GM23338 (cell line): ENCODE measurements around the gene NCS1. TPM values are rescaled to one million over a fixed set of nuclear protein-coding genes. Genes with fewer than 3 reads are reported as not detected.

ENCODE experiments used
- ATAC-seq: fragments of 200-7000 bp; cut with Tn5 transposase; 3 replicates; pipeline ENCODE4 v1.9.1; 2020
- DNase-seq: peaks from one replicate; pipeline ENCODE4 v3.0.0-alpha.2; 2015; ENCODE audit warnings: low spot score
- H2AFZ ChIP-seq: fragments of 200-600 bp; sonication (generic); 2 replicates; pipeline ENCODE4 v1.8.0; 2016; ENCODE audit warnings: antibody characterized with exemption, mild to moderate bottlenecking, moderate library complexity
- H3F3A ChIP-seq: fragments of 200-600 bp; sonication (generic); replicated peaks from 2 replicates; pipeline ENCODE4 v1.8.0; 2017; ENCODE audit warnings: antibody characterized with exemption, mixed run types, low read depth
- H3K27ac ChIP-seq: fragments of 200-600 bp; sonication (generic); 2 replicates; pipeline ENCODE4 v1.6.1; 2016; ENCODE audit warnings: low read depth
- H3K27me3 ChIP-seq: fragments of 200-600 bp; sonication (generic); 2 replicates; pipeline ENCODE4 v1.8.0; 2016; ENCODE audit warnings: mild to moderate bottlenecking, mixed run types, moderate library complexity; ENCODE audit not compliant: insufficient read depth
- H3K36me3 ChIP-seq: fragments of 200-600 bp; sonication (generic); 2 replicates; pipeline ENCODE4 v1.8.0; 2016; ENCODE audit warnings: mild to moderate bottlenecking; ENCODE audit not compliant: insufficient read depth
- H3K4me1 ChIP-seq: fragments of 200-600 bp; sonication (generic); 2 replicates; pipeline ENCODE4 v1.8.0; 2016; ENCODE audit warnings: mild to moderate bottlenecking, moderate library complexity; ENCODE audit not compliant: insufficient read depth
- H3K4me2 ChIP-seq: fragments of 200-600 bp; sonication (generic); 2 replicates; pipeline ENCODE4 v1.7.1; 2017; ENCODE audit warnings: mixed run types
- H3K4me3 ChIP-seq: fragments of 200-600 bp; sonication (generic); 2 replicates; pipeline ENCODE4 v1.6.1; 2016; ENCODE audit warnings: mixed run types
- H3K79me2 ChIP-seq: fragments of 200-600 bp; sonication (generic); replicated peaks from 2 replicates; pipeline ENCODE4 v1.8.0; 2017; ENCODE audit warnings: mild to moderate bottlenecking; ENCODE audit not compliant: insufficient read depth
- H3K9me2 ChIP-seq: fragments of 200-600 bp; sonication (generic); 2 replicates; pipeline ENCODE4 v1.8.0; 2017; ENCODE audit not compliant: insufficient read depth
- H4K20me1 ChIP-seq: fragments of 200-600 bp; sonication (generic); replicated peaks from 2 replicates; pipeline ENCODE4 v1.8.0; 2017; ENCODE audit warnings: mild to moderate bottlenecking; ENCODE audit not compliant: insufficient read depth
- H3K27ac Mint-ChIP-seq: 2 replicates; pipeline ENCODE4 v1.8.0; 2020; ENCODE audit warnings: inconsistent platforms, mild to moderate bottlenecking, moderate library complexity, mixed read lengths
- H3K27me3 Mint-ChIP-seq: 3 replicates; pipeline ENCODE4 v1.8.0; 2022; ENCODE audit warnings: low read depth, mild to moderate bottlenecking, moderate library complexity, mixed read lengths, inconsistent platforms; ENCODE audit not compliant: insufficient read depth, poor library complexity
- H3K36me3 Mint-ChIP-seq: 3 replicates; pipeline ENCODE4 v1.8.0; 2021; ENCODE audit warnings: low read depth, mild to moderate bottlenecking, inconsistent platforms, moderate library complexity, mixed read lengths
- H3K4me1 Mint-ChIP-seq: 3 replicates; pipeline ENCODE4 v1.8.0; 2020; ENCODE audit warnings: mild to moderate bottlenecking, inconsistent platforms, mixed read lengths
- H3K4me3 Mint-ChIP-seq: 3 replicates; pipeline ENCODE4 v1.8.0; 2021; ENCODE audit warnings: moderate library complexity, mild to moderate bottlenecking, inconsistent platforms, mixed read lengths
- H3K9me3 Mint-ChIP-seq: 3 replicates; pipeline ENCODE4 v1.8.0; 2020; ENCODE audit warnings: moderate library complexity, mild to moderate bottlenecking, inconsistent platforms, mixed read lengths
- CREB1 ChIP-seq: fragments of 250-450 bp; sonication (Bioruptor Pico); IDR thresholded peaks from 2 replicates; pipeline ENCODE4 v1.5.0; 2020; ENCODE audit warnings: low read depth, mild to moderate bottlenecking, moderate library complexity
- EZH2 ChIP-seq: fragments of 200-600 bp; sonication (generic); IDR thresholded peaks from one replicate; pipeline ENCODE4 v1.8.0; 2017; ENCODE audit warnings: antibody characterized with exemption, mild to moderate bottlenecking, low read depth; ENCODE audit not compliant: unreplicated experiment
- EZH2phosphoT487 ChIP-seq: fragments of 200-600 bp; sonication (generic); IDR thresholded peaks from one replicate; pipeline ENCODE4 v1.8.1; 2018; ENCODE audit warnings: antibody characterized with exemption; ENCODE audit not compliant: unreplicated experiment
- JUNB ChIP-seq: IDR thresholded peaks from one replicate; pipeline ENCODE4 v1.6.1; 2016; ENCODE audit warnings: antibody characterized with exemption; ENCODE audit not compliant: unreplicated experiment
- NANOG ChIP-seq: IDR thresholded peaks from 2 replicates; pipeline ENCODE4 v1.6.1; 2016; ENCODE audit warnings: antibody characterized with exemption, borderline replicate concordance
- POLR2AphosphoS5 ChIP-seq: IDR thresholded peaks from 2 replicates; pipeline ENCODE4 v1.6.1; 2016; ENCODE audit warnings: antibody characterized with exemption, low read depth
- STAT1 ChIP-seq: IDR thresholded peaks from one replicate; pipeline ENCODE4 v1.6.1; 2016; ENCODE audit warnings: antibody characterized with exemption; ENCODE audit not compliant: unreplicated experiment
- ZNF114 ChIP-seq: fragments of 250-450 bp; sonication (Bioruptor Pico); IDR thresholded peaks from 2 replicates; pipeline ENCODE4 v1.5.0; 2020; ENCODE audit warnings: mild to moderate bottlenecking, moderate library complexity
- ZNF331 ChIP-seq: fragments of 250-450 bp; sonication (Bioruptor Pico); IDR thresholded peaks from 2 replicates; pipeline ENCODE4 v1.5.0; 2020; ENCODE audit warnings: low read depth, mild to moderate bottlenecking, moderate library complexity
- polyA plus RNA-seq: library from polyadenylated mRNA; unstranded; fragments of >200 nt; fragmentation: Nextera tagmentation; extraction: Ambion mirVana; gene quantifications from 2 replicates; pipeline ENCODE4 v1.2.1, GENCODE V29; 2016
- total RNA-seq: library from RNA; depleted of rRNA; stranded (reverse); fragments of >200 nt; shearing (Covaris generic); gene quantifications from 2 replicates; pipeline ENCODE4 v1.2.3, GENCODE V29; 2014
- TF ChIP-seq, protein P1 (sequence below), 2 experiments: fragments of 200-600 bp in 1 of 2; sonication (generic) in 1 of 2; conservative IDR thresholded peaks; 2 replicates each; pipeline versions ENCODE4 v1.5.1 to v1.6.1; 2016 to 2017; ENCODE audit warnings: antibody characterized with exemption in 2 of 2, low read depth in 2 of 2, mild to moderate bottlenecking in 2 of 2, moderate library complexity in 1 of 2
- TF ChIP-seq, protein P2 (sequence below): IDR thresholded peaks from one replicate; pipeline ENCODE4 v1.6.1; 2018; ENCODE audit warnings: antibody characterized with exemption; ENCODE audit not compliant: unreplicated experiment
- TF ChIP-seq, protein P3 (sequence below): IDR thresholded peaks from 2 replicates; pipeline ENCODE4 v1.6.1; 2016; ENCODE audit warnings: antibody characterized with exemption
- TF ChIP-seq, protein P4 (sequence below): fragments of 250-450 bp; sonication (Bioruptor Pico); IDR thresholded peaks from 2 replicates; pipeline ENCODE4 v1.5.0; 2020; ENCODE audit warnings: mild to moderate bottlenecking, moderate library complexity

Gene NCS1
- total and polyA plus RNA-seq, 2 experiments from 2014 or later, result 8.2 to 34.3 TPM

DNA sequence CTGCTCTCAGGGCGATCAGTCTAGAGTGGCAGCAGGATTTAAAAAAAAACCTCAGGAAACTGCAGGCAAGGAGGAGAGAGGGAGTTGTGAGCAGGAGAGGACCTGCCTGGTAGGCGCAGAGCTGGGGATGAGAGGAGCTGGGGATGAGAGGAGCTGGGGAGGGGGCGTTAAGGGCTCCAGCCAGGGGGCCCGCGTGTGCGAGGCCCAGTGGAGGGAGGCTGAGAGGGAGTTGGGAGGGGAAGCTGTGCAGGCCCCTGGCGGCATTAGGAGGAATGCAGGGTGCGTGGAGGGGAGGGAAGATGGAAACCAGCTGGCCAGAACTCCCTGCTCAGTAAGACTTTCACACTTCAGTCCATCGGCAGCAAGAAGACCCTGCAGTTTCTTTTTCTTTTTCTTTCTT, 48.1 kb downstream of the NCS1 start:
- H3K27ac Mint-ChIP-seq, result peak overlapping the region; percentile 90
- Histone ChIP-seq H3K27me3 (no peaks in the 10 kb centered on the region), H3K79me2 (no peaks in the 10 kb centered on the region), H3K4me3 (no peak overlapping the region), H3K9me2 (no peaks in the 10 kb centered on the region), H2AFZ (no peak overlapping the region), H3K4me1 (no peaks in the 10 kb centered on the region; the same call in 1 of the 2 replicates), H4K20me1 (peaks cover 4% of the 10 kb centered on the region; the same call in 1 of the 2 replicates), H3K27ac (peak overlapping the region; percentile 69; the same call in 1 of the 2 replicates), H3F3A (no peaks in the 10 kb centered on the region; the same call in 1 of the 2 replicates), H3K4me2 (no peak overlapping the region), H3K36me3 (no peaks in the 10 kb centered on the region; the same call in 1 of the 2 replicates)
- H3K36me3 Mint-ChIP-seq, result peaks cover 7% of the 10 kb centered on the region
- TF ChIP-seq, protein P1, sequence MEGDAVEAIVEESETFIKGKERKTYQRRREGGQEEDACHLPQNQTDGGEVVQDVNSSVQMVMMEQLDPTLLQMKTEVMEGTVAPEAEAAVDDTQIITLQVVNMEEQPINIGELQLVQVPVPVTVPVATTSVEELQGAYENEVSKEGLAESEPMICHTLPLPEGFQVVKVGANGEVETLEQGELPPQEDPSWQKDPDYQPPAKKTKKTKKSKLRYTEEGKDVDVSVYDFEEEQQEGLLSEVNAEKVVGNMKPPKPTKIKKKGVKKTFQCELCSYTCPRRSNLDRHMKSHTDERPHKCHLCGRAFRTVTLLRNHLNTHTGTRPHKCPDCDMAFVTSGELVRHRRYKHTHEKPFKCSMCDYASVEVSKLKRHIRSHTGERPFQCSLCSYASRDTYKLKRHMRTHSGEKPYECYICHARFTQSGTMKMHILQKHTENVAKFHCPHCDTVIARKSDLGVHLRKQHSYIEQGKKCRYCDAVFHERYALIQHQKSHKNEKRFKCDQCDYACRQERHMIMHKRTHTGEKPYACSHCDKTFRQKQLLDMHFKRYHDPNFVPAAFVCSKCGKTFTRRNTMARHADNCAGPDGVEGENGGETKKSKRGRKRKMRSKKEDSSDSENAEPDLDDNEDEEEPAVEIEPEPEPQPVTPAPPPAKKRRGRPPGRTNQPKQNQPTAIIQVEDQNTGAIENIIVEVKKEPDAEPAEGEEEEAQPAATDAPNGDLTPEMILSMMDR (conservative IDR thresholded peaks at IDR 0.05; ENCODE audit: low read depth in 2 of 2), result no peak
- TF ChIP-seq, protein P2, sequence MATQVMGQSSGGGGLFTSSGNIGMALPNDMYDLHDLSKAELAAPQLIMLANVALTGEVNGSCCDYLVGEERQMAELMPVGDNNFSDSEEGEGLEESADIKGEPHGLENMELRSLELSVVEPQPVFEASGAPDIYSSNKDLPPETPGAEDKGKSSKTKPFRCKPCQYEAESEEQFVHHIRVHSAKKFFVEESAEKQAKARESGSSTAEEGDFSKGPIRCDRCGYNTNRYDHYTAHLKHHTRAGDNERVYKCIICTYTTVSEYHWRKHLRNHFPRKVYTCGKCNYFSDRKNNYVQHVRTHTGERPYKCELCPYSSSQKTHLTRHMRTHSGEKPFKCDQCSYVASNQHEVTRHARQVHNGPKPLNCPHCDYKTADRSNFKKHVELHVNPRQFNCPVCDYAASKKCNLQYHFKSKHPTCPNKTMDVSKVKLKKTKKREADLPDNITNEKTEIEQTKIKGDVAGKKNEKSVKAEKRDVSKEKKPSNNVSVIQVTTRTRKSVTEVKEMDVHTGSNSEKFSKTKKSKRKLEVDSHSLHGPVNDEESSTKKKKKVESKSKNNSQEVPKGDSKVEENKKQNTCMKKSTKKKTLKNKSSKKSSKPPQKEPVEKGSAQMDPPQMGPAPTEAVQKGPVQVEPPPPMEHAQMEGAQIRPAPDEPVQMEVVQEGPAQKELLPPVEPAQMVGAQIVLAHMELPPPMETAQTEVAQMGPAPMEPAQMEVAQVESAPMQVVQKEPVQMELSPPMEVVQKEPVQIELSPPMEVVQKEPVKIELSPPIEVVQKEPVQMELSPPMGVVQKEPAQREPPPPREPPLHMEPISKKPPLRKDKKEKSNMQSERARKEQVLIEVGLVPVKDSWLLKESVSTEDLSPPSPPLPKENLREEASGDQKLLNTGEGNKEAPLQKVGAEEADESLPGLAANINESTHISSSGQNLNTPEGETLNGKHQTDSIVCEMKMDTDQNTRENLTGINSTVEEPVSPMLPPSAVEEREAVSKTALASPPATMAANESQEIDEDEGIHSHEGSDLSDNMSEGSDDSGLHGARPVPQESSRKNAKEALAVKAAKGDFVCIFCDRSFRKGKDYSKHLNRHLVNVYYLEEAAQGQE, result no peak
- TF ChIP-seq EZH2phosphoT487, result no peak
- TF ChIP-seq ZNF114 (CRISPR knock-in tag), result no peak
- TF ChIP-seq, protein P3, sequence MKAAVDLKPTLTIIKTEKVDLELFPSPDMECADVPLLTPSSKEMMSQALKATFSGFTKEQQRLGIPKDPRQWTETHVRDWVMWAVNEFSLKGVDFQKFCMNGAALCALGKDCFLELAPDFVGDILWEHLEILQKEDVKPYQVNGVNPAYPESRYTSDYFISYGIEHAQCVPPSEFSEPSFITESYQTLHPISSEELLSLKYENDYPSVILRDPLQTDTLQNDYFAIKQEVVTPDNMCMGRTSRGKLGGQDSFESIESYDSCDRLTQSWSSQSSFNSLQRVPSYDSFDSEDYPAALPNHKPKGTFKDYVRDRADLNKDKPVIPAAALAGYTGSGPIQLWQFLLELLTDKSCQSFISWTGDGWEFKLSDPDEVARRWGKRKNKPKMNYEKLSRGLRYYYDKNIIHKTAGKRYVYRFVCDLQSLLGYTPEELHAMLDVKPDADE, result no peak
- no peak for TF ChIP-seq STAT1
- TF ChIP-seq, protein P4, sequence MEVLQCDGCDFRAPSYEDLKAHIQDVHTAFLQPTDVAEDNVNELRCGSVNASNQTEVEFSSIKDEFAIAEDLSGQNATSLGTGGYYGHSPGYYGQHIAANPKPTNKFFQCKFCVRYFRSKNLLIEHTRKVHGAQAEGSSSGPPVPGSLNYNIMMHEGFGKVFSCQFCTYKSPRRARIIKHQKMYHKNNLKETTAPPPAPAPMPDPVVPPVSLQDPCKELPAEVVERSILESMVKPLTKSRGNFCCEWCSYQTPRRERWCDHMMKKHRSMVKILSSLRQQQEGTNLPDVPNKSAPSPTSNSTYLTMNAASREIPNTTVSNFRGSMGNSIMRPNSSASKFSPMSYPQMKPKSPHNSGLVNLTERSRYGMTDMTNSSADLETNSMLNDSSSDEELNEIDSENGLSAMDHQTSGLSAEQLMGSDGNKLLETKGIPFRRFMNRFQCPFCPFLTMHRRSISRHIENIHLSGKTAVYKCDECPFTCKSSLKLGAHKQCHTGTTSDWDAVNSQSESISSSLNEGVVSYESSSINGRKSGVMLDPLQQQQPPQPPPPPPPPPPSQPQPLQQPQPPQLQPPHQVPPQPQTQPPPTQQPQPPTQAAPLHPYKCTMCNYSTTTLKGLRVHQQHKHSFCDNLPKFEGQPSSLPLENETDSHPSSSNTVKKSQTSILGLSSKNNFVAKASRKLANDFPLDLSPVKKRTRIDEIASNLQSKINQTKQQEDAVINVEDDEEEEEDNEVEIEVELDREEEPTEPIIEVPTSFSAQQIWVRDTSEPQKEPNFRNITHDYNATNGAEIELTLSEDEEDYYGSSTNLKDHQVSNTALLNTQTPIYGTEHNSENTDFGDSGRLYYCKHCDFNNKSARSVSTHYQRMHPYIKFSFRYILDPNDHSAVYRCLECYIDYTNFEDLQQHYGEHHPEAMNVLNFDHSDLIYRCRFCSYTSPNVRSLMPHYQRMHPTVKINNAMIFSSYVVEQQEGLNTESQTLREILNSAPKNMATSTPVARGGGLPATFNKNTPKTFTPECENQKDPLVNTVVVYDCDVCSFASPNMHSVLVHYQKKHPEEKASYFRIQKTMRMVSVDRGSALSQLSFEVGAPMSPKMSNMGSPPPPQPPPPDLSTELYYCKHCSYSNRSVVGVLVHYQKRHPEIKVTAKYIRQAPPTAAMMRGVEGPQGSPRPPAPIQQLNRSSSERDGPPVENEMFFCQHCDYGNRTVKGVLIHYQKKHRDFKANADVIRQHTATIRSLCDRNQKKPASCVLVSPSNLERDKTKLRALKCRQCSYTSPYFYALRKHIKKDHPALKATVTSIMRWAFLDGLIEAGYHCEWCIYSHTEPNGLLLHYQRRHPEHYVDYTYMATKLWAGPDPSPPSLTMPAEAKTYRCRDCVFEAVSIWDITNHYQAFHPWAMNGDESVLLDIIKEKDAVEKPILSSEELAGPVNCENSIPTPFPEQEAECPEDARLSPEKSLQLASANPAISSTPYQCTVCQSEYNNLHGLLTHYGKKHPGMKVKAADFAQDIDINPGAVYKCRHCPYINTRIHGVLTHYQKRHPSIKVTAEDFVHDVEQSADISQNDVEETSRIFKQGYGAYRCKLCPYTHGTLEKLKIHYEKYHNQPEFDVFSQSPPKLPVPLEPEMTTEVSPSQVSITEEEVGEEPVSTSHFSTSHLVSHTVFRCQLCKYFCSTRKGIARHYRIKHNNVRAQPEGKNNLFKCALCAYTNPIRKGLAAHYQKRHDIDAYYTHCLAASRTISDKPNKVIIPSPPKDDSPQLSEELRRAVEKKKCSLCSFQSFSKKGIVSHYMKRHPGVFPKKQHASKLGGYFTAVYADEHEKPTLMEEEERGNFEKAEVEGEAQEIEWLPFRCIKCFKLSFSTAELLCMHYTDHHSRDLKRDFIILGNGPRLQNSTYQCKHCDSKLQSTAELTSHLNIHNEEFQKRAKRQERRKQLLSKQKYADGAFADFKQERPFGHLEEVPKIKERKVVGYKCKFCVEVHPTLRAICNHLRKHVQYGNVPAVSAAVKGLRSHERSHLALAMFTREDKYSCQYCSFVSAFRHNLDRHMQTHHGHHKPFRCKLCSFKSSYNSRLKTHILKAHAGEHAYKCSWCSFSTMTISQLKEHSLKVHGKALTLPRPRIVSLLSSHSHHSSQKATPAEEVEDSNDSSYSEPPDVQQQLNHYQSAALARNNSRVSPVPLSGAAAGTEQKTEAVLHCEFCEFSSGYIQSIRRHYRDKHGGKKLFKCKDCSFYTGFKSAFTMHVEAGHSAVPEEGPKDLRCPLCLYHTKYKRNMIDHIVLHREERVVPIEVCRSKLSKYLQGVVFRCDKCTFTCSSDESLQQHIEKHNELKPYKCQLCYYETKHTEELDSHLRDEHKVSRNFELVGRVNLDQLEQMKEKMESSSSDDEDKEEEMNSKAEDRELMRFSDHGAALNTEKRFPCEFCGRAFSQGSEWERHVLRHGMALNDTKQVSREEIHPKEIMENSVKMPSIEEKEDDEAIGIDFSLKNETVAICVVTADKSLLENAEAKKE (CRISPR knock-in tag), result no peak
- no peak for TF ChIP-seq ZNF331 (CRISPR knock-in tag)
- TF ChIP-seq EZH2, result no peak
- no peak for TF ChIP-seq NANOG
- no peak for TF ChIP-seq POLR2AphosphoS5
- no peak for TF ChIP-seq CREB1
- TF ChIP-seq JUNB, result no peak
- H3K4me1 Mint-ChIP-seq, result peaks cover 11% of the 10 kb centered on the region
- no peaks in the 10 kb centered on the region for H3K9me3 Mint-ChIP-seq
- H3K4me3 Mint-ChIP-seq, result no peak overlapping the region
- ATAC-seq (peak; percentile 75), DNase-seq (peak; percentile 69)
- H3K27me3 Mint-ChIP-seq, result peaks cover 6% of the 10 kb centered on the region
